ENCODE data around the gene ACER3. TPM values are rescaled to one million over a fixed set of nuclear protein-coding genes. Genes with fewer than 3 reads are reported as not detected.
"Not testable (repeated sequence)": the region's sequence is repeated elsewhere in the genome, so short reads cannot be mapped to it uniquely, and the experiment has no call there.

The ACER3 gene
- total RNA-seq, 1 donor from 2014 or later: 12.4 TPM

DNA sequence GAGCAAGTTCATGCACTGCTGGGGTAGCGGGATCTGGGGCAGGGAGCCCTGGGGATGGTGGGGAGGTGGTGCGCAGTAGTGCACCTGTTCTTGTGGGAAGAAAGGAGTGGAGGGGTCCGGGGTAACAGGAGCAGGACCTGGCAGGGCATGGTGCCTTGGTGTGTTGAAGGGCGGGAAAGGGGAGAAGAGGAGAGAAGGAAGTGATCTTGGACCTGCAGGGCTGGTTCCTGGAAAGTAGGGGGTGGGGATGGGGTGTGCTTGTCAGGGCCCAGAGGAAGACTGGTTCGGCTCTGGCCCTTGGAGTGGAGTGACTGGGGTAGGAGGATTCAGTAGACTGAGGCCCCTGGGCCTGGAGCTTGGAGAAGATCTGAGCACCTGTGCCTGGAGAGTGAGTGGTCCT lies 195.2 kb downstream of the ACER3 start:
- no peaks in the 10 kb centered on the region for H3K36me3 ChIP-seq (ENCODE audit: control insufficient read depth, insufficient read depth, low read length)
- DNase-seq (ENCODE audit: low read depth): no peak
- FAIRE-seq: no peak
- no peaks in the 10 kb centered on the region for H3K27me3 ChIP-seq (ENCODE audit: control insufficient read depth, insufficient read depth, low read length)
- TF ChIP-seq, protein P1, sequence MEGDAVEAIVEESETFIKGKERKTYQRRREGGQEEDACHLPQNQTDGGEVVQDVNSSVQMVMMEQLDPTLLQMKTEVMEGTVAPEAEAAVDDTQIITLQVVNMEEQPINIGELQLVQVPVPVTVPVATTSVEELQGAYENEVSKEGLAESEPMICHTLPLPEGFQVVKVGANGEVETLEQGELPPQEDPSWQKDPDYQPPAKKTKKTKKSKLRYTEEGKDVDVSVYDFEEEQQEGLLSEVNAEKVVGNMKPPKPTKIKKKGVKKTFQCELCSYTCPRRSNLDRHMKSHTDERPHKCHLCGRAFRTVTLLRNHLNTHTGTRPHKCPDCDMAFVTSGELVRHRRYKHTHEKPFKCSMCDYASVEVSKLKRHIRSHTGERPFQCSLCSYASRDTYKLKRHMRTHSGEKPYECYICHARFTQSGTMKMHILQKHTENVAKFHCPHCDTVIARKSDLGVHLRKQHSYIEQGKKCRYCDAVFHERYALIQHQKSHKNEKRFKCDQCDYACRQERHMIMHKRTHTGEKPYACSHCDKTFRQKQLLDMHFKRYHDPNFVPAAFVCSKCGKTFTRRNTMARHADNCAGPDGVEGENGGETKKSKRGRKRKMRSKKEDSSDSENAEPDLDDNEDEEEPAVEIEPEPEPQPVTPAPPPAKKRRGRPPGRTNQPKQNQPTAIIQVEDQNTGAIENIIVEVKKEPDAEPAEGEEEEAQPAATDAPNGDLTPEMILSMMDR (IDR thresholded peaks at IDR 0.05; ENCODE audit: insufficient read depth, low read length, severe bottlenecking): no peak
- no peak overlapping the region for H3K4me3 ChIP-seq (ENCODE audit: low read depth, low read length)

DNA sequence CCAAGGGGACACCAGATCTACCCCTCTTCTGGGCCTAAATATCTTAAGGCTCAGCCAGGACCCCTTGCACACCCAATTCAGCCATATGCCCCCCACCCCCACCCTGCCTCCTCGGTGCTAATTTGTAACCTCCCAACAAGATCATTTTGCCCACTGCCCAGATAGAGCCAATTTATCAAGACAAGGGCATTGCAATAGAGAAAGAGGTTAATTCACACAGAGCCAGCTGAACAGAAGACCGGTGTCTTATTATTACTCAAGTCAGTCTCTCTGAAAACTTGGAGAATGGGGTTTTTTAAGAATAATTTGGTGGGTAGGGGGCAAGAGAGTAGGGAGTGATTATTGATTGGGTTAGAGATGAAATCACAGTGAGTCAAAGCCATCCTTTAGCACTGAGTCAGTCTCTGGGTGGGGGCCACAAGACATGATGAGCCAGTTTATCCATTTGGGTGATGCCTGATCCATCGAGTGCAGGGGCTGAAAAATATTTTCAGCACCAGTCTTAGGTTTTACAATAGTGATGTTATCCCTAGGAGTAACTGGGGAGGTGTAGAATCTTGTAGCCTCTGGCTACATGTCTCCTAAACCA lies 196.2 kb downstream of the ACER3 start:
- TF ChIP-seq, protein P1 (IDR thresholded peaks at IDR 0.05; ENCODE audit: insufficient read depth, low read length, severe bottlenecking): no peak
- H3K4me3 ChIP-seq (ENCODE audit: low read depth, low read length): no peak overlapping the region
- FAIRE-seq: no peak
- no peaks in the 10 kb centered on the region for H3K36me3 ChIP-seq (ENCODE audit: control insufficient read depth, insufficient read depth, low read length)
- DNase-seq (ENCODE audit: low read depth): no peak
- no peaks in the 10 kb centered on the region for H3K27me3 ChIP-seq (ENCODE audit: control insufficient read depth, insufficient read depth, low read length)

DNA sequence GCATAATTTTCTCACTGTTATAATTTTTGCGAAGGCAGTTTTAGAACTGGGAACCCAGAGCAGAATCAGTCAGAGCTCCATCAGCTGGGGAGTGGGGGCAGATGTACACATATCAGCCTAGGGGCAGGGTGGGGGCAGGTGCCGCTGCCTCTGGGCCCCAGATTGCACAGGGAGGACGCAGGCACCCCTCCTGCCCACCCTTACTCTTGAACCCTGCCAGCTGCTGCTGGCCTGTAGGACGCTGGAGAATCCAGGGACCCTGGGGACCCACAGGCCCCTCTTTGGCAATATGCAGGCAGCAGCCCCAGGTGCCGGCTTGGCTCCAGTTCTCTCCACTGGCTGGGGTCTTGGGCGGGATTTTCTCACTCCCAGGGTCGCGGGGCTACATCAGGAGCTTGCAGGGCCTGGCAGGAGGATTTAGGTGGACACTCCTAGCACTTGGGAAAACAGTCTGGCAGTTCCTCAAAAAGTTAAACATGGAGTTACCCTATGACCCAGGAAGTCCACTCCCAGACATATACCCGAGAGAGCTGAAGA lies 197.3 kb downstream of the ACER3 start:
- no peak for DNase-seq (ENCODE audit: low read depth)
- TF ChIP-seq, protein P1 (IDR thresholded peaks at IDR 0.05; ENCODE audit: insufficient read depth, low read length, severe bottlenecking): no peak
- no peaks in the 10 kb centered on the region for H3K27me3 ChIP-seq (ENCODE audit: control insufficient read depth, insufficient read depth, low read length)
- no peak overlapping the region for H3K4me3 ChIP-seq (ENCODE audit: low read depth, low read length)
- FAIRE-seq: no peak
- no peaks in the 10 kb centered on the region for H3K36me3 ChIP-seq (ENCODE audit: control insufficient read depth, insufficient read depth, low read length)

DNA sequence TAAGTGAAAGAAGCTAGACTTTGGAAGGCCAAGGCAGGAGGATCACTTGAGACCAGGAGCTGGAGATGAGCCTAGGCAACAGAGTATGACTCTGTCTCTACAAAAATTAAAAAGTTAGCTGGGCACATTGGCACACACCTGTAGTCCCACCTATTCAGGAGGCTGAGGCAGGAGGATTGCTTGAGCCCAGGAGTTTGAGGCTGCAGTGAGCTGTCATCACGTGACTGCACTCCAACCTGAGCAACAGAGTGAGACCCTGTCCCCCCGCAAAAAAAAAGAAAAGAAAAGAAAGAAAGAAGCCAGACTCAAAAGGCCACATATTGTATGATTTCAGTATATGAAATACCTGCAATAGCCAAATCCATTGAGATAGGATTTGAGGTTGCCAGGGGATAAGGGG lies 198.2 kb downstream of the ACER3 start:
- Histone ChIP-seq H3K36me3 (ENCODE audit: control insufficient read depth, insufficient read depth, low read length) (no peaks in the 10 kb centered on the region), H3K27me3 (ENCODE audit: control insufficient read depth, insufficient read depth, low read length) (no peaks in the 10 kb centered on the region), H3K4me3 (ENCODE audit: low read depth, low read length) (no peak overlapping the region)
- FAIRE-seq (no peak), DNase-seq (ENCODE audit: low read depth) (no peak)
- TF ChIP-seq, protein P1 (IDR thresholded peaks at IDR 0.05; ENCODE audit: insufficient read depth, low read length, severe bottlenecking): no peak

GRCh38 chr11:77059806-77060205 lies 199.1 kb downstream of the ACER3 start:
- DNase-seq (ENCODE audit: low read depth): no peak
- no peaks in the 10 kb centered on the region for H3K36me3 ChIP-seq (ENCODE audit: control insufficient read depth, insufficient read depth, low read length)
- H3K4me3 ChIP-seq (ENCODE audit: low read depth, low read length): no peak overlapping the region
- FAIRE-seq: no peak
- no peaks in the 10 kb centered on the region for H3K27me3 ChIP-seq (ENCODE audit: control insufficient read depth, insufficient read depth, low read length)
- TF ChIP-seq, protein P1 (IDR thresholded peaks at IDR 0.05; ENCODE audit: insufficient read depth, low read length, severe bottlenecking): no peak

DNA sequence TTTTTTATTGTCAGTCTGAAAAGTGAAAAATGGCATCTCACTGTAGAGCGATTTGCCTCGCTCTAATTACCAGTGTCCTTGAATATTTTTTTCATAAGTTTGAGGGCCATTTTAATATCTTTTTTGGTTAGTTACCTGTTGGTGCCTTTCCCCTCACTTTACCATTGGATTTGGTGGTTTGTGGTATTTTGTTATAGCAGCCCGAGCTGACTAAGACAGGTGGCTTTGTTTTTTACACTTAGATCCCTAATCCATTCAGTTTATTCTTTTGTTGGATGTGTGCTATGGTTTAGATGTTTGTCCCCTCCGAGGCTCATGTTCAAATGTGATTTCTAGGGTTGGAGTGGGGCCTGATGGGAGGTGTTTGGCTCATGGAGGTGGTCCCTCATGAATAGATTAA lies 199.5 kb downstream of the ACER3 start:
- Histone ChIP-seq H3K4me3 (ENCODE audit: low read depth, low read length) (no peak overlapping the region), H3K36me3 (ENCODE audit: control insufficient read depth, insufficient read depth, low read length) (no peaks in the 10 kb centered on the region), H3K27me3 (ENCODE audit: control insufficient read depth, insufficient read depth, low read length) (no peaks in the 10 kb centered on the region)
- FAIRE-seq (no peak), DNase-seq (ENCODE audit: low read depth) (no peak)
- TF ChIP-seq, protein P1 (IDR thresholded peaks at IDR 0.05; ENCODE audit: insufficient read depth, low read length, severe bottlenecking): no peak

DNA sequence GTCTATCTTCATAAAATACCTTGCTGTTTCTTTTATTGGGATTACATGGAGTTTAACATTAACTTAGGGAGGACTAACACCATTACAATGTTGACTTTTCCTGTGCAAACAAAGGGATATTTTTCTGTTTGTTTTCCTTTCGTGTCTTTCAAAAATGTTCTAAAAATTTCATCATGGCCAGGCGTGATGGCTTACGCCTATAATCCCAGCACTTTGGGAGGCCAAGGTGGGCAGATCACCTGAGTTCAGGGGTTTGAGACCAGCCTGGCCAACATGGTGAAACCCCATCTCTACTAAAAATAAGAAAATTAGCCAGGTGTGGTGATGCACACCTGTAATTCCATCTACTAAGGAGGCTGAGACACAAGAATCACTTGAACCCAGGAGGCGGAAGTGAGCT lies 200.5 kb downstream of the ACER3 start:
- H3K4me3 ChIP-seq (ENCODE audit: low read depth, low read length); FAIRE-seq; H3K27me3 ChIP-seq (ENCODE audit: control insufficient read depth, insufficient read depth, low read length); DNase-seq (ENCODE audit: low read depth); H3K36me3 ChIP-seq (ENCODE audit: control insufficient read depth, insufficient read depth, low read length): not testable (repeated sequence)

Data from bronchial epithelial cell (primary cell).